COLO668 (cell line): ENCODE data around the gene ERC1.
"Not testable (repeated sequence)": the region's sequence is repeated elsewhere in the genome, so short reads cannot be mapped to it uniquely, and the experiment has no call there.

Experiments
- DNase-seq: peaks from one replicate; lab custom pipeline; 2025; ENCODE audit not compliant: unreplicated experiment; lab: John Stamatoyannopoulos, UW

Gene ERC1

GRCh38 chr12:1117371-1117770 lies 126.3 kb downstream of the ERC1 start:
- no peak for DNase-seq

- DNase-seq = peak; percentile 78
These were observed 127.0 kb downstream of the ERC1 start for GRCh38 chr12:1117970-1118563.

- DNase-seq = no peak
These were observed 131.8 kb downstream of the ERC1 start for GRCh38 chr12:1122786-1123185.

- DNase-seq = no peak
These were observed 135.1 kb downstream of the ERC1 start for GRCh38 chr12:1126091-1126490.

GRCh38 chr12:1127021-1127420 lies 136.0 kb downstream of the ERC1 start:
- no peak for DNase-seq

- peak; percentile 12 for DNase-seq
These were observed 139.1 kb downstream of the ERC1 start for GRCh38 chr12:1130164-1130563.

GRCh38 chr12:1130571-1130970 lies 139.5 kb downstream of the ERC1 start:
- DNase-seq = no peak

- DNase-seq = no peak
These were observed 140.8 kb downstream of the ERC1 start for GRCh38 chr12:1131811-1132224.

- no peak for DNase-seq
These were observed 141.3 kb downstream of the ERC1 start for GRCh38 chr12:1132311-1132710.

- DNase-seq = no peak
These were observed 147.7 kb downstream of the ERC1 start for GRCh38 chr12:1138691-1139090.

GRCh38 chr12:1146758-1147157 lies 155.7 kb downstream of the ERC1 start:
- DNase-seq = not testable (repeated sequence)

- no peak for DNase-seq
These were observed 156.8 kb downstream of the ERC1 start for GRCh38 chr12:1147821-1148220.

GRCh38 chr12:1157046-1157445 lies 166.0 kb downstream of the ERC1 start:
- DNase-seq = no peak

- DNase-seq = no peak
These were observed 170.2 kb downstream of the ERC1 start for GRCh38 chr12:1161197-1161596.

GRCh38 chr12:1162081-1162760 lies 171.2 kb downstream of the ERC1 start:
- DNase-seq = no peak

- no peak for DNase-seq
These were observed 176.8 kb downstream of the ERC1 start for GRCh38 chr12:1167784-1168183.

GRCh38 chr12:1170411-1170810 lies 179.4 kb downstream of the ERC1 start:
- no peak for DNase-seq

- peak; percentile 54 for DNase-seq
These were observed 180.8 kb downstream of the ERC1 start for GRCh38 chr12:1171657-1172408.

- DNase-seq = peak; percentile 53
These were observed 183.0 kb downstream of the ERC1 start for GRCh38 chr12:1173781-1174617.

GRCh38 chr12:1174659-1175058 lies 183.6 kb downstream of the ERC1 start:
- DNase-seq = peak; percentile 8

- DNase-seq = no peak
These were observed 185.2 kb downstream of the ERC1 start for GRCh38 chr12:1176191-1176590.
